Activated naive CD8-positive, alpha-beta T cell treated with anti-CD3 and anti-CD28 coated beads, Interleukin-2, amount 10 ng/mL, durations not matched to agents 7 days and 5 days (primary cell): Measurements from ENCODE around the gene KLHL28. TPM values are rescaled to one million over a fixed set of nuclear protein-coding genes. Genes with fewer than 3 reads are reported as not detected.
"Not testable (repeated sequence)": the region's sequence is repeated elsewhere in the genome, so short reads cannot be mapped to it uniquely, and the experiment has no call there.

ENCODE experiments used
- ATAC-seq: fragments of 150-1000 bp; cut with Tn5 transposase; one replicate; pipeline ENCODE4 v1.10.0; 2021; ENCODE audit warnings: low read depth, moderate library complexity
- POLR2A ChIA-PET: fragments of 350-600 bp; sonication (Branson Sonifier 250); formaldehyde crosslinking; loops from one replicate; lab custom pipeline; 2021; ENCODE audit warnings: antibody characterized with exemption; lab: Charles Lee
- DNase-seq: peaks from one replicate; pipeline ENCODE4 v3.0.0; 2021
- H3K27ac Mint-ChIP-seq: one replicate; pipeline ENCODE4 v1.8.0; 2022; ENCODE audit warnings: mild to moderate bottlenecking, mixed read lengths
- H3K27me3 Mint-ChIP-seq: one replicate; pipeline ENCODE4 v1.8.0; 2022; ENCODE audit warnings: mild to moderate bottlenecking, moderate library complexity, mixed read lengths
- H3K36me3 Mint-ChIP-seq: one replicate; pipeline ENCODE4 v1.8.0; 2021; ENCODE audit warnings: mild to moderate bottlenecking, mixed read lengths
- H3K4me1 Mint-ChIP-seq: one replicate; pipeline ENCODE4 v1.8.0; 2021; ENCODE audit warnings: mixed read lengths
- H3K4me3 Mint-ChIP-seq: one replicate; pipeline ENCODE4 v1.8.0; 2022; ENCODE audit warnings: mild to moderate bottlenecking, moderate library complexity, mixed read lengths
- H3K9me3 Mint-ChIP-seq: one replicate; pipeline ENCODE4 v1.8.0; 2021; ENCODE audit warnings: mixed read lengths
- total RNA-seq, 2 experiments: library from RNA; stranded (reverse); gene quantifications; one replicate each; pipeline ENCODE4 v1.2.3, GENCODE V29; 2021

KLHL28 gene
- total RNA-seq, 2 experiments from 2014 or later: 19.6 to 22.4 TPM

- Mint-ChIP-seq H3K36me3 (peaks cover 6% of the 10 kb centered on the region), H3K27ac (no peak overlapping the region), H3K9me3 (peaks cover 2% of the 10 kb centered on the region), H3K4me3 (no peak overlapping the region), H3K4me1 (peaks cover 2% of the 10 kb centered on the region), H3K27me3 (peaks cover 40% of the 10 kb centered on the region)
- POLR2A ChIA-PET: no interaction called here
- ATAC-seq (no peak), DNase-seq (no peak)
These were observed 50.9 kb downstream of the KLHL28 start for GRCh38 chr14:44910821-44911220.

- ATAC-seq: no peak
- H3K9me3 Mint-ChIP-seq: peaks cover 1% of the 10 kb centered on the region
- POLR2A ChIA-PET: no interaction called here
- peaks cover 11% of the 10 kb centered on the region for H3K4me1 Mint-ChIP-seq
- no peak overlapping the region for H3K4me3 Mint-ChIP-seq
- H3K27ac Mint-ChIP-seq: no peak overlapping the region
- H3K27me3 Mint-ChIP-seq: no peaks in the 10 kb centered on the region
- H3K36me3 Mint-ChIP-seq: no peaks in the 10 kb centered on the region
- DNase-seq: no peak
These were observed 60.1 kb downstream of the KLHL28 start for GRCh38 chr14:44901696-44902095.

- H3K9me3 Mint-ChIP-seq: peaks cover 1% of the 10 kb centered on the region
- no peak overlapping the region for H3K27ac Mint-ChIP-seq
- ATAC-seq: no peak
- H3K4me3 Mint-ChIP-seq: peak overlapping the region; percentile 92
- no peaks in the 10 kb centered on the region for H3K36me3 Mint-ChIP-seq
- DNase-seq: no peak
- peaks cover 11% of the 10 kb centered on the region for H3K4me1 Mint-ChIP-seq
- no peaks in the 10 kb centered on the region for H3K27me3 Mint-ChIP-seq
- POLR2A ChIA-PET: no interaction called here
These were observed 63.2 kb downstream of the KLHL28 start for GRCh38 chr14:44898551-44898950.

GRCh38 chr14:44897845-44898151 is 63.9 kb downstream of the KLHL28 start:
- POLR2A ChIA-PET: interaction anchor here (2.2 kb wide), 1 partner anchor 64 kb away, joined by 14 read pairs; the partner anchor contains the start of genes KLHL28 and TOGARAM1
- H3K4me3 Mint-ChIP-seq: peak overlapping the region; percentile 92
- peak overlapping the region; percentile 34 for H3K27ac Mint-ChIP-seq
- peaks cover 2% of the 10 kb centered on the region for H3K9me3 Mint-ChIP-seq
- peaks cover 11% of the 10 kb centered on the region for H3K4me1 Mint-ChIP-seq
- DNase-seq (no peak), ATAC-seq (no peak)
- no peaks in the 10 kb centered on the region for H3K36me3 Mint-ChIP-seq
- no peaks in the 10 kb centered on the region for H3K27me3 Mint-ChIP-seq

GRCh38 chr14:44897041-44897844 is 64.5 kb downstream of the KLHL28 start:
- DNase-seq (peak; percentile 86), ATAC-seq (peak; percentile 98)
- Mint-ChIP-seq H3K9me3 (peaks cover 3% of the 10 kb centered on the region), H3K27ac (peak overlapping the region; percentile 93), H3K4me1 (peaks cover 14% of the 10 kb centered on the region), H3K27me3 (no peaks in the 10 kb centered on the region), H3K4me3 (peak overlapping the region; percentile 92), H3K36me3 (peaks cover under 1% of the 10 kb centered on the region)
- POLR2A ChIA-PET: interaction anchor here (0.8 to 2.2 kb wide), 5 partner anchors 64 to 355 kb away, joined by 3 to 14 read pairs (median 4); partner anchors contain the start of genes KLHL28 and TOGARAM1

GRCh38 chr14:44896275-44897040 is 65.3 kb downstream of the KLHL28 start:
- Mint-ChIP-seq H3K27me3 (no peaks in the 10 kb centered on the region), H3K4me1 (peaks cover 19% of the 10 kb centered on the region), H3K27ac (peak overlapping the region; percentile 93), H3K4me3 (peak overlapping the region; percentile 92), H3K9me3 (peaks cover 9% of the 10 kb centered on the region), H3K36me3 (peaks cover 2% of the 10 kb centered on the region)
- POLR2A ChIA-PET: interaction anchor here (0.8 to 2.2 kb wide), 5 partner anchors 65 to 356 kb away, joined by 3 to 14 read pairs (median 4); partner anchors contain the start of genes KLHL28 and TOGARAM1
- no peak for ATAC-seq
- no peak for DNase-seq

GRCh38 chr14:44895716-44896115 is 66.0 kb downstream of the KLHL28 start:
- H3K9me3 Mint-ChIP-seq: peaks cover 11% of the 10 kb centered on the region
- H3K27ac Mint-ChIP-seq: no peak overlapping the region
- H3K4me1 Mint-ChIP-seq: peaks cover 19% of the 10 kb centered on the region
- H3K27me3 Mint-ChIP-seq: no peaks in the 10 kb centered on the region
- H3K36me3 Mint-ChIP-seq: peaks cover 2% of the 10 kb centered on the region
- DNase-seq (no peak), ATAC-seq (no peak)
- no peak overlapping the region for H3K4me3 Mint-ChIP-seq
- POLR2A ChIA-PET: no interaction called here

GRCh38 chr14:44893535-44893934 is 68.2 kb downstream of the KLHL28 start:
- ATAC-seq (no peak), DNase-seq (no peak)
- POLR2A ChIA-PET: no interaction called here
- H3K27me3 Mint-ChIP-seq: no peaks in the 10 kb centered on the region
- no peak overlapping the region for H3K4me3 Mint-ChIP-seq
- peaks cover 2% of the 10 kb centered on the region for H3K36me3 Mint-ChIP-seq
- H3K27ac Mint-ChIP-seq: no peak overlapping the region
- H3K4me1 Mint-ChIP-seq: peaks cover 18% of the 10 kb centered on the region
- peaks cover 14% of the 10 kb centered on the region for H3K9me3 Mint-ChIP-seq

- H3K36me3 Mint-ChIP-seq, H3K27me3 Mint-ChIP-seq, DNase-seq, POLR2A ChIA-PET, H3K27ac Mint-ChIP-seq, H3K4me1 Mint-ChIP-seq, H3K4me3 Mint-ChIP-seq: not testable (repeated sequence)
- peak; percentile 19 for ATAC-seq
- H3K9me3 Mint-ChIP-seq: peaks cover 13% of the 10 kb centered on the region
These were observed 69.9 kb downstream of the KLHL28 start for GRCh38 chr14:44891726-44892372.

GRCh38 chr14:44889595-44890471 is 71.9 kb downstream of the KLHL28 start:
- Mint-ChIP-seq H3K27ac (no peak overlapping the region), H3K9me3 (peaks cover 13% of the 10 kb centered on the region), H3K36me3 (peaks cover 2% of the 10 kb centered on the region), H3K4me3 (no peak overlapping the region), H3K27me3 (no peaks in the 10 kb centered on the region), H3K4me1 (peaks cover 10% of the 10 kb centered on the region)
- ATAC-seq (no peak), DNase-seq (no peak)
- POLR2A ChIA-PET: no interaction called here

- Mint-ChIP-seq H3K27me3 (peaks cover 6% of the 10 kb centered on the region), H3K36me3 (peaks cover 2% of the 10 kb centered on the region), H3K4me3 (no peak overlapping the region), H3K27ac (no peak overlapping the region), H3K9me3 (peaks cover 20% of the 10 kb centered on the region), H3K4me1 (peaks cover 10% of the 10 kb centered on the region)
- POLR2A ChIA-PET: no interaction called here
- ATAC-seq (no peak), DNase-seq (no peak)
These were observed 74.2 kb downstream of the KLHL28 start for GRCh38 chr14:44887596-44887955.

GRCh38 chr14:44886860-44887595 is 74.7 kb downstream of the KLHL28 start:
- Mint-ChIP-seq H3K27ac (no peak overlapping the region), H3K9me3 (peaks cover 23% of the 10 kb centered on the region), H3K4me1 (peaks cover 5% of the 10 kb centered on the region), H3K27me3 (peaks cover 6% of the 10 kb centered on the region), H3K36me3 (no peaks in the 10 kb centered on the region), H3K4me3 (no peak overlapping the region)
- POLR2A ChIA-PET: no interaction called here
- ATAC-seq (no peak), DNase-seq (no peak)
